GM19035 (cell line): ENCODE measurements around the gene ZNF677.
"Not testable (repeated sequence)": the region's sequence is repeated elsewhere in the genome, so short reads cannot be mapped to it uniquely, and the experiment has no call there.

ENCODE experiments used
- ATAC-seq: cut with Tn5 transposase; IDR thresholded peaks from one replicate; pipeline ENCODE4 v1.9.1; 2021; ENCODE audit not compliant: unreplicated experiment

The ZNF677 gene

DNA sequence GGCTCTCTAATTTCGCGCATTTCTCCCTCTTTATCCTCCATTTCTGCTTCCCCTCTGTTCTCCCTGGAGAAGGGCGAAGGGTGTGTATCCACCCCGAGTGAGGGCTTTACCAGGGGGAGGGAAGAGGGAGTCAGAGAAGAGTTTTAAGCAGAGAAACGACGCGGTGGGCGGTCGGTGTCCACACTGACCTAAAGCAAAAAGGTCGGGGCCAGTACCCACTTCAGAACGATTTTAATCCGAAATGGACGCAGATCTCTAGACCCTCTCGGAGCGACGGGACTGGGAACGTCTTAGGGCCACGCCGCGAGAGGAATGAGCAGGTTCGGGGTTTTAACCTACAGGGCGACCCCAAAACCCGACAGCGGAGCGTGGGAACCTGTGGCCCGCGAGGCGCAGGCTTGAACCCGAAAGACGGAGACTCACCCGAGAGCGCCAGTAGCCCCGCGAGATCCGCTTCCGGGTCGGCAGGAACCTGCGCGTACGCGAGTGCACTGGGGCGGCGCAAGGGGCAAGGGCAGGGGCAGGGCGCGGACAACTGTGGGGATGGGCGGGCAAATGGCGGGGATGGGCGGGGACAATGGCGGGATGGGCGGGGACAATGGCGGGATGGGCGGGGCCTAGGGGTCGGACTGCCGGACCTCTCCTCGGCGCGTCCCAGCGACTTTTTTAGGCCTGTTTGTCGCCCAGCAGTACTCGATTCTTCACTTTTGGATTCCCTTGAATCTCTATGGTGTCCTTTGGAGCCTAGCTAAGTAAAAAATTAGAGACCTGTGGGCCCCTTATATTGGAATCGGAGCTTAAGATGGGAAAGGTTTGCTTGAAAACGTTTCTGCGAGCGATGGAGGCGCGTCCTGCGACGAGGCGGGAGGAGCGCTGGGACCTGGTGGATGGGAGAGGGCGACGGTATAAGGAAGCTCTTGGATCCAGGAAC, at the start of gene ZNF677:
ZNF677 (minus strand) TSS at position 463 of the 931 bp plus-strand sequence. CDS start 3,323 bp downstream, outside the sequence.
- ATAC-seq = no peak

DNA sequence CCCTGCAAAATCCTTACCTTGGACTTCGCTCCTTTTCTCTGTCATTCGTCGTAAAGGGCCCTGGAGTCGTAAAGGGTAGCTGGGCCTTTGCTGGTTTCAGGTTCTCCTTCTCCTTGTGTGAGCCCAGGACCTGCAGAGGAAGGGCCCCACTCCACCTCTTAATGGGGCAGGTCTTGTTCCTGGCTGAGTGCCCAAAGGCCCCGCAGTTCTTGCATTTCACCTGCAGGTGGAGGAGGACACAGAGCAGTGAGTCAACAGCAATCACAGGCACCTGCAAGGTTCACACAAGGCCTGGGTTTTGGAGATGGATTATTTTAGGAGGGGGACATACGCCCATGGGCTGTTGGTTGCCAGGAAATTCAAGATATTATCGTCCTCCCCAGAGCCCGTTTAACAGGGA, 46.7 kb upstream of the ZNF677 start:
- ATAC-seq = not testable (repeated sequence)

DNA sequence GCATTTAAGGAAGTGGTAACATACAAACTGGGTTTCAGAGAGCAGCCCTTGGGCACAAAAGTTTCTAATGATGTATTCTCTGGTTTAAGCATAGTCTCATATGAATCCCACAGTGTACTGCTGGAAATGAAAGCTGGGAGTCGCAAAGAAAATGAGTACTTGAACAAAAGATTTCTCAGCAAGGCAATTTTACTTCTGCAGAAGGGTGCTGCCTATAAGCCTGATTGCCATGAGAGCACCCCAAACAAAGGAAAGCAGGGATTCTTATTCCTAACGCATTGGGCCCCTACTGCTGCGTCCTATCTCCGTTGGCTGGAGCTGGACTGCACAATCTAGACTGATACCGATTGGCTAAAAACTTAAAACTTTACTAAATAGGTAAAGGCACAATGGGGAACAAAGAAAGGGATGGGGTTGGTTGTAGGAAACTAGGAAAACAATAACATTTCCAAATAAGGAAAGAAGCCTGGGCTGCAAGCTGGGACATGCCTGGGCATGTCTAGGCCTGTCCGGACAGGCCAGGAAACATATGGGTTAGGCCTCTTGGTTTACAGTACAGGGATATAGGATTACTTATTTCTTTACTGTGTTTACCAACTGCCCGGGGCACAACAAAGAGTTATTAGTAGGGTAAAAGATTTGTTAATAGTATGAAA, 40.2 kb upstream of the ZNF677 start:
- no peak for ATAC-seq

DNA sequence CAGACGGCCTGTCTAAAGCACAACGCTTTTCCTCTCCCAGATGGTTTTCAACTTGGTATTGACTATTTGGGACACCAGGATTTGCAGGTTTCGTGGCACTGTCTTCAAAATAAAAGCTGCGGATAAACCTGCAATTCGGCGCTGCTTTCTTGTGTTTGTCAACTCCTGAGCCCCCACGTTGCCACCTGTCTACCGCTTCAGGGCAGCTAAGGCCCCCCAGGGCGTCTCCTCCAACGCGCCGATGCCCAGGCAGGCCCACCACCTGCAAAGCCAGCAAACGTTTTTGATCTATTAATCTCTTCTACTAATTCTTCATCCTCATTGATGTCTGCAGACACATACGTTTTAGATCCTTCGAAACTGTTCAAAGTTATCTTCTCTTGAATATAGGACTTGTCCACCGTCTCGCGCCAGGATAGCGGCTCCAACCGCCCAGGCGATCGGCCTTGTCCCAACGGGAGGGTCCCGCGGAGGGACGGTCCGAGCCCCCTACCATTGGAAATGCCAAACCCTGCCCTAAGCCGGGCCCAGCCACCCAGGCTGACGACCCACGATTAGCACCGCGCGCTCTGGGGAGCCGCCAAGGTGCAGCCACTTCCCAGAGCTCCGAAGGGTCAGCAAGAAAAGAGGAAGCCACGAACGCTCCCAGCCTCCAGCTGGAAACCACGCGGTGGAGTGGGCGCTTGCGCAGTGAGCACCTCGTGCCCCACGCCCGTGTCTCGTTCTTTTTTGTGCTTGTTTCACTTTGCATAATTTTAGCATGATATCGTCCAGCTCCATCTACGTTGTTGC, 36.3 kb upstream of the ZNF677 start:
- no peak for ATAC-seq

DNA sequence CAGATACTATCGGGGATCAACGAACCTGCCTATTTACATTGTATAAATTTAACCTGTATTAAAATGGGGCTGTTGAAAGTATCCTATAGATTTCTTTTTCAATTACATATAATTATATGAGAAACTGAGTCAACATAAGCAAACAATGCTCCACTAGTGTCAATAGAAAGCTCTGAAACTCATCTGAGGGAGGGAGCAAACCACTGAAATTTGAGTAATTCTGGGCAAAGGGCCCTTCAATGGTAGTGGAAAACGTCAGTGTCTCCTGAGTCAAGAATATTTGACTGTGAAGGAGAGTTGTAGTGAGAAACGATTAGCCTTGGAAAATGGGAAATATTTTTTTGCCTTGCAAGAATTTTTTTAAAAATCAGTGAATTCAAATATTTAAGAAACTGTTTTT, 30.4 kb upstream of the ZNF677 start:
- ATAC-seq = no peak

DNA sequence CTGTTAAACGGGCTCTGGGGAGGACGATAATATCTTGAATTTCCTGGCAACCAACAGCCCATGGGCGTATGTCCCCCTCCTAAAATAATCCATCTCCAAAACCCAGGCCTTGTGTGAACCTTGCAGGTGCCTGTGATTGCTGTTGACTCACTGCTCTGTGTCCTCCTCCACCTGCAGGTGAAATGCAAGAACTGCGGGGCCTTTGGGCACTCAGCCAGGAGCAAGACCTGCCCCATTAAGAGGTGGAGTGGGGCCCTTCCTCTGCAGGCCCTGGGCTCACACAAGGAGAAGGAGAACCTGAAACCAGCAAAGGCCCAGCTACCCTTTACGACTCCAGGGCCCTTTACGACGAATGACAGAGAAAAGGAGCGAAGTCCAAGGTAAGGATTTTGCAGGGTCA, 27.3 kb upstream of the ZNF677 start:
- not testable (repeated sequence) for ATAC-seq

DNA sequence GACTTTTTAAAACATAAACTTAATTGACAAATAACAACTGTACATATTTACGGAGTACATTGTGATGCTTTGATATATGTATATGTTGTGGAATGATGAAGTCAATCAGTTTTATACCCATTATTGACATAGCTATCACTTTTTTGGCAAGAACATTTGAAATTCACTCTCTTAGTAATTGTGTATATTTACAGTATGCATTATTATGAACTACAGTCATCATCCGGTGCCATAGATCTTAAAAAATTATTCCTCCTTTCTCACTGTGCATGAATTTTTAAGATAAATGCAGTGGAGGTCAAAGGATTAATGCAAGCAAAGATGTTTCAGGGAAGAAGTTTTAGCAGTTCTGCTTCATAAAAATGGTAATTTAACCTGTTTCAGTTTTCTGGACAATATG, 20.8 kb upstream of the ZNF677 start:
- ATAC-seq = no peak

DNA sequence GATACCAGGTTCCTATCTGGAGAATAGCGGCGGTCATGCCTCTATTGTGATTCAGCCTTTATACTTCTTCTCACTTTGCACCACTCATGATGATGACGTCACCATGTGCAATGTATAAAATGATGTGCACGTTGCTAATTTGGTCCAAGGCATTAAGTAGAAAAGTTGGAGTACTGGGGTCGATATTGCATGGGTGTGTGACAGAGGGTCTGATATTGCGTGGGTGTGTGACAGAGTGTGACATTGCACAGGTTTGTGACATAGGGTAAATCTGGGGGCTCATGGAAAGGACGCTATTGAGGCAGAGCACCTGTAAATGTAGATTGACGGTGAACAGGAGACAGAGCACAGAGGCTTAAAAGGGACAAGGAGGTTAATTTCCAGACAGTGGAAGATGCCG, 17.4 kb upstream of the ZNF677 start:
- no peak for ATAC-seq

DNA sequence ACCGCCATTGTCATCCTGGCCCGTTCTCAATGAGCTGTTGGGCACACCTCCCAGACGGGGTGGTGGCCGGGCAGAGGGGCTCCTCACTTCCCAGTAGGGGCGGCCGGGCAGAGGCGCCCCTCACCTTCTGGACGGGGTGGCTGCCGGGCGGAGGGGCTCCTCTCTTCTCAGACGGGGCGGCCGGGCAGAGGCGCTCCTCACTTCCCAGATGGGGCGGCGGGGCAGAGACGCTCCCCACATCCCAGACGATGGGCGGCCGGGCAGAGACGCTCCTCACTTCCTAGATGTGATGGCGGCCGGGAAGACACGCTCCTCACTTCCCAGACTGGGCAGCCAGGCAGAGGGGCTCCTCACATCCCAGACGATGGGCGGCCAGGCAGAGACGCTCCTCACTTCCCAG, 15.2 kb upstream of the ZNF677 start:
- ATAC-seq = not testable (repeated sequence)

DNA sequence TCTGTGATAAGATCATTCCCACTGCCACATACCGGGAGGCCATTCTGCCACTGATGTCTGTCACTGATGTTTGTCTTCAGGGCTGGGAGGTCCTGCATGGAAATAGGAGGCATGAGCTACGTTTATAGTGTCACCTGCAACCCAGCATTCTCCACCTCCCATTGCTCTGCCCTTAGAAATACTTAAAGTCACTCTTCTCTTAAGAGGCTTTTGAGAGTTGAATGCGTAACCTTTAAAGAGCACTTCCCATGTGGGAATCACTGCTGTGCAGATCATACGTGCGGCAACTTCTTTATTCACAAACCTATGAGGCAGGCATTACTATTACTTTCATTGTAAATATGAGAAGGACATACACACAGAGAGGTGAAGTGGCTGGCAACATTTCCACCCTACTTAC, 12.9 kb upstream of the ZNF677 start, which contains the start of gene VN1R4:
VN1R4 (minus strand) TSS at position 101 of the 400 bp plus-strand sequence; CDS start at position 43, 58 bp downstream.
- ATAC-seq = not testable (repeated sequence)

DNA sequence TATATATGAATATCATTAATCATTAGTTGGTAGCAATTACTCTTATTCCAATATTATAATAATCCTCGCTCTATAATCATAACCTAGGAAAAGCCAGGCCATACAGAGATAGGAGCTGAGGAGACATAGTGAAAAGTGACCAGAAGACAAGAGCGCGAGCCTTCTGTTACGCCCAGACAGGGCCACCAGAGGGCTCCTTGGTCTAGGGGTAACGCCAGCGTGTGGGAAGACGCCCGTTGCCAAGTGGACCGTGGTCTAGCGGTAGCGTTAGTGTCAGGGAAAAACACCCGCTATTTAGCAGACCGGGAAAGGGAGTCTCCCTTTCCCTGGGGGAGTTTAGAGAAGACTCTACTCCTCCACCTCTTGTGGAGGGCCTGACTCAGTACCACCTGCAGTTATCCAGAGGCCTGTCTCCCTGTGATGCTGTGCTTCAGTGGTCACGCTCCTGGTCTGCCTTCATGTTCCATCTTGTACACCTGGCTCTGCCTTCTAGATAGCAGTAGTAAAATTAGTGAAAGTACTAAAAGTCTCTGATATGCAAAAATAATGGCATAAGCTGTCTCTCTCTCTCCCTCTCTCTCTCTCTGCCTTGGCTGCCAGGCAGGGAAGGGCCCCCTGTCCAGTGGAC, 3.2 kb upstream of the ZNF677 start, which contains the start of gene VN1R2:
VN1R2 (plus strand) TSS at position 578 of the 628 bp plus-strand sequence. CDS start 84 bp downstream, outside the sequence.
- not testable (repeated sequence) for ATAC-seq

DNA sequence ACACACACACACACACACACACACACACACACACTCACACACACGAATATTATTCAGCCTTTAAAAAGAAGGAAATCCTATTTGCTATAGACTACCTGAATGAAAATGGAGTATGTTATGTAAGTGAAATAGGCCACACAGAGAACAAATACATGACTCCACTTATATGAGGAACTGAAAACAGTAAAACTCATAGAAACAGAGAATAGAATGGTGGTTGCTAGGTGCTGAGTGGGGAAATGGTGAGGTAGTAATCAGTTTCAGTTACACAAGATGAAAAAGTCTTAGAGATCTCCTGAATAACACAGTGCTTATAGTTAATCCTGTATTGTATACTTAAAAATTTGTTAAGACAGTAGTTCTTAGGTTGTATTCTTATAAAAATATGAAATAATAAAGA, 8.2 kb downstream of the ZNF677 start:
- no peak for ATAC-seq

DNA sequence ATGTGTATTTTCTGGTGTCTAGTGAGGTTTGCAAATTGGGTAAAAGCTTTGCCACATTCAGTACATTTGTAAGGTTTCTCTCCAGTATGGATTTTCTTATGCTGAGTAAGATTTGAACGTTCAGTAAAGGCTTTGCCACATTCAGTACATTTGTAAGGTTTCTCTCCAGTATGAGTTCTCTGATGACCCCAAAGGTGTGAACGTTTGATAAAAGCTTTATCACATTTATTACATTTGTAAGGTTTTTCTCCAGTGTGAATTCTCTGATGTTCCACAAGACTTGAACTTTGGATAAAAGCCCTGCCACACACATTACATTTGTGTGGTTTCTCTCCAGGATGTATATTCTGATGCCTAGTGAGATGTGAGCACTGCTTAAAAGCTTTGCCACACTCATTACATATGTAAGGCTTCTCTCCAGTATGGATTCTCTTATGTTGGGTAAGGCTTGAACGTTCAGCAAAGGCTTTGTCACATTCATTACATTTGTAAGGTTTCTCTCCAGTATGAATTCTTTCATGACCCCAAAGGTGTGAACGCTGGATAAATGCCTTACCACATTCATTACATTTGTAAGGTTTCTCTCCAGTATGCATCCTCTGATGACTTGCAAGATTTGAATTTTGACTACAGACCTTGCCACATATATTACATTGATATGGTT, 17.4 kb downstream of the ZNF677 start:
- ATAC-seq = no peak

DNA sequence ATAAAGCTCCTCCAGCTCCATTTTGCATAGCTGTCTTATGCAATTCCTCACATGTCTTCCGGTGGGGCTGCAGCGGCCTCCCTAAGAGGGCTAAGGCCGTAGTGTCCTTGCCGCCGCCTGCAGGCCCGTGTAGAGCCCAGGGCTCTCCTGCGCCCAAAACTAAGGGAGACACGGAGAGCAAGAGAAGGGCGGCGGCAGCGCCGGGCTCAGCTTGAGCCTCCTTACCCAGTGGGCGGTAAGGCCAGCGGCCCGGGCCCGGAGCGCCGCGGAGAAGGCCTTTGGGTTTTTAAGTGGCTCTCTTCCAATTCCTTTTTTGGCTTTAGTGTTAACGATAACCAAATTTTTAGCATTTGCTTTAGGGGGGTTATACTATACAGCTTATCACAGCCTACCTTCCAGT, 30.1 kb downstream of the ZNF677 start:
- ATAC-seq = no peak

DNA sequence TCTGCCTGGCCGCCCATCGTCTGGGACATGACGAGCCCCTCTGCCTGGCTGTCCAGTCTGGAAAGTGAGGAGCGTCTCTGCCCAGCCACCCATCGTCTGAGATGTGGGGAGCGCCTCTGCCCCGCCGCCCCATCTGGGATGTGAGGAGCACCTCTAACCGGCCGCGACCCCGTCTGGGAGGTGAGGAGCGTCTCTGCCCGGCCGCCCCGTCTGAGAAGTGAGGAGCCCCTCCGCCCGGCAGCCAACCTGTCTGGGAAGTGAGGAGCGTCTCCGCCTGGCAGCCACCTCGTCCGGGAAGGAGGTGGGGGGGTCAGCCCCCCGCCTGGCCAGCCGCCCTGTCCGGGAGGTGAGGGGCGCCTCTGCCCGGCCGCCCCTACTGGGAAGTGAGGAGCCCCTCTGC, 32.0 kb downstream of the ZNF677 start:
- ATAC-seq = not testable (repeated sequence)

DNA sequence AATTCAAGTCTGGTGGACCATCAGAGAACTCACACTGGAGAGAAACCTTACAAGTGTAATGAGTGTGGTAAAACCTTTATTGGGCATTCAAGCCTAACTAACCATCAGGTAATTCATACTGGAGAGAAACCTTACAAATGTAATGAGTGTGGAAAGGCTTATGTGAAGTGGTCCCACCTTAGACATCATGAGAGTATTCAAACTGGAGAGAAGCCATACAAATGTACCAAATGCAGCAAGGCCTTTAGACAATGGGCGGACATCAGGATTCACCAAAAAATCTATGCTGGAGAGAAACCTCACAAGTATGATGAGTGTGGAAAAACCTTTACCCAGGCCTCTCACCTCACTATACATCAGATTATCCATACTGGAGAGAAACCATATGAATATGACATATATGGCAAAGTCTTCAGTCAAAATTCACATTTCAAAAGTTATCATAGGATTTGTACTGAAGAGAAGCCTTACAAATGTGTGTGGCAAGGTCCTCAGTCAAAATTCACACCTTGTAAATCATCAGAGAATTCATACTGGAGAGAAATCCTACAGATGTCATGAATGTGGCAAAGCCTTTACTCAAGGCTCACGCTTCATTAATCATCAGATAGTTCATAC, 41.9 kb downstream of the ZNF677 start:
- ATAC-seq = no peak

DNA sequence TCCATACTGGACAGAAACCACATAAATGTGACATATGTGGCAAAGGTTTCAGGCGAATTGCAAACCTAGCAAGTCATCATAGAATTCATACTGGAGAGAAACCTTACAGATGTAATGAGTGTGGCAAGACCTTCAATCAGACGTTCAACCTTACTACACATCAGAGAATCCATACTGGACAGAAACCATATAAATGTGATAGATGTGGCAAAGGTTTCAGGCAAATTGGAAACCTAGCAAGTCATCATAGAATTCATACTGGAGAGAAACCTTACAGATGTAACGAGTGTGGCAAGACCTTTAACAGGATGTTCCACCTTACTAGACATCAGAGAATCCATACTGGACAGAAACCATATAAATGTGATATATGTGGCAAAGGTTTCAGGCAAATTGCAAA, 43.1 kb downstream of the ZNF677 start:
- ATAC-seq = not testable (repeated sequence)

DNA sequence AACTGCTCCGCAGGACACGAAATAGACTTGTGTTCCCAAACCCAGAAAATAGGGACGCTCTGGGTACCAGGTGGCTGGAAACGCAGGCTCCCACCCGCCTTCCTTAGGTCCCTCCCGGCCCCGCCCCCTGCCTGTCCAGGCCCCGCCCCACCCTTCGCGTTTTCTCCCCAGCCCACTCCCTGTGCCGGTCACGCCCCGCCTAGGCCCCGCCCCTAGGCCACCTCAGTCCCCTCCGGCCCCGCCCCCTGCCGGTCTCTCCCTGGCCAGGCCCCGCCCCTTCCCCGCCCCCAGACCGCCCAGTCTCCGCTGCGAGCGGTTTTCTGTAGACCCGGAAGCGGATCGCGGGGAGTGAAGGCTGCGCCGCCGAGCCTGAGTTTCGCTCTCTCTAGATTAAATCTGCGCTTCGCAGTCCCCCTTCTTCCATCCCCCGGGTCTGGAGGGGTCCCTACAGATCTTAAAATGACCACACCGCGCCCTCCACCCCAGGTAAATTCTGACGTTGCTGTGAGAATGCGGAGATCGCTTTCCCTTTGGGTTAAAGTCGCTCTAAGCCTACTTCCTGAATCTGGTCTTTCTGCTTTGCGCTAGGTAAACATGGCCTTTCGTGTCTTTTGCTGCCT, 57.8 kb downstream of the ZNF677 start:
- ATAC-seq = no peak

DNA sequence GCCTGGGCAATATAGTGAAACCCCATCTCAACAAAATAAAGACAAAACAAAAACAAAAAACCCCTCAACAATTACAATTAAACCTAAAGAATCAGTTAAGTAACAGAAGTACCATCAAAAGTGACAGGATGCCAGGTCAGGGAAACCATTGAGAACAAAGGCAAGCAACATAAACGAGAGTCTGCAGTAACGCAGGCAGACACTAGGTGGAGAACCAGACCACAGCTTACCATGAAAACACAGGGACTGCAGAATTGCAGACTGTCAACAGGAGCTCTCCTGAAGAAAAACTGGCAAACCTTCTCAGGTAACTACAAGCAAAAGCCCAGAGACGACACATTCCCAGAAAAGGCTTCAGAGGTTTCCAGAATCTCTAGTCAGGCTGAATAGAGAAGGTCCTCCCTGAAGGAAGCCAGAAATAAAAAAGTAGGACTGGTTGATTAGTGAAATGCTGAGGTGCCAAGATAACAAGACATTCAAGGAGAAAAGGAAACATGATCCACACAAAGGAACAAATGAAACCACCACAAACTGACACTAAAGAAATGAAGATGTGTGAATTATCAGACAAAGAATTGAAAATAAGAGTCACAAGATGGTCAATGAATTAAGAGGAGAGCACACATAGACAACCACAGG, 59.3 kb downstream of the ZNF677 start:
- no peak for ATAC-seq
